ENCODE data around the gene STAG3. TPM values are rescaled to one million over a fixed set of nuclear protein-coding genes. Genes with fewer than 3 reads are reported as not detected.
"Not testable (repeated sequence)": the region's sequence is repeated elsewhere in the genome, so short reads cannot be mapped to it uniquely, and the experiment has no call there.

The STAG3 gene
- total RNA-seq, 3 donors from 2014 or later, result 0.80 to 3.3 (median 1.3) TPM

- Histone ChIP-seq H3K9me3 (no peaks in the 10 kb centered on the region), H3K4me3 (no peak overlapping the region), H3K27me3 (no peaks in the 10 kb centered on the region), H3K36me3 (no peaks in the 10 kb centered on the region), H3K27ac (peak overlapping the region in 1 of 2 donors; percentile 51), H3K4me1 (no peaks in the 10 kb centered on the region)
- intact Hi-C loops (cut with DNase I; ENCODE audit: low total_unique reads), result no loop called here
- TF ChIP-seq POLR2AphosphoS5 (IDR thresholded peaks at IDR 0.05) (no peak), POLR2A (IDR thresholded peaks at IDR 0.05) (no peak)
- TF ChIP-seq, protein P1, sequence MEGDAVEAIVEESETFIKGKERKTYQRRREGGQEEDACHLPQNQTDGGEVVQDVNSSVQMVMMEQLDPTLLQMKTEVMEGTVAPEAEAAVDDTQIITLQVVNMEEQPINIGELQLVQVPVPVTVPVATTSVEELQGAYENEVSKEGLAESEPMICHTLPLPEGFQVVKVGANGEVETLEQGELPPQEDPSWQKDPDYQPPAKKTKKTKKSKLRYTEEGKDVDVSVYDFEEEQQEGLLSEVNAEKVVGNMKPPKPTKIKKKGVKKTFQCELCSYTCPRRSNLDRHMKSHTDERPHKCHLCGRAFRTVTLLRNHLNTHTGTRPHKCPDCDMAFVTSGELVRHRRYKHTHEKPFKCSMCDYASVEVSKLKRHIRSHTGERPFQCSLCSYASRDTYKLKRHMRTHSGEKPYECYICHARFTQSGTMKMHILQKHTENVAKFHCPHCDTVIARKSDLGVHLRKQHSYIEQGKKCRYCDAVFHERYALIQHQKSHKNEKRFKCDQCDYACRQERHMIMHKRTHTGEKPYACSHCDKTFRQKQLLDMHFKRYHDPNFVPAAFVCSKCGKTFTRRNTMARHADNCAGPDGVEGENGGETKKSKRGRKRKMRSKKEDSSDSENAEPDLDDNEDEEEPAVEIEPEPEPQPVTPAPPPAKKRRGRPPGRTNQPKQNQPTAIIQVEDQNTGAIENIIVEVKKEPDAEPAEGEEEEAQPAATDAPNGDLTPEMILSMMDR (IDR thresholded peaks at IDR 0.05), result no peak
- peak; percentile 20 to 64 for DNase-seq (ENCODE audit: low spot score in 2 of 2)
These were observed 69.5 kb downstream of the STAG3 start for GRCh38 chr7:100247152-100247757.

GRCh38 chr7:100248483-100248882, 70.8 kb downstream of the STAG3 start:
- intact Hi-C loops (cut with DNase I; ENCODE audit: low total_unique reads), result no loop called here
- TF ChIP-seq POLR2A (IDR thresholded peaks at IDR 0.05) (no peak), POLR2AphosphoS5 (IDR thresholded peaks at IDR 0.05) (no peak)
- TF ChIP-seq, protein P1 (IDR thresholded peaks at IDR 0.05), result no peak
- no peak overlapping the region for H3K27ac ChIP-seq
- H3K4me3 ChIP-seq, result no peak overlapping the region
- H3K9me3 ChIP-seq, result no peaks in the 10 kb centered on the region
- no peaks in the 10 kb centered on the region for H3K4me1 ChIP-seq
- no peak for DNase-seq (ENCODE audit: low spot score in 2 of 2)
- H3K36me3 ChIP-seq, result no peaks in the 10 kb centered on the region
- no peaks in the 10 kb centered on the region for H3K27me3 ChIP-seq

GRCh38 chr7:100257017-100257416, 79.3 kb downstream of the STAG3 start:
- Histone ChIP-seq H3K4me3 (no peak overlapping the region), H3K9me3 (no peaks in the 10 kb centered on the region), H3K27ac (no peak overlapping the region), H3K27me3 (no peaks in the 10 kb centered on the region), H3K36me3 (no peaks in the 10 kb centered on the region), H3K4me1 (no peaks in the 10 kb centered on the region)
- TF ChIP-seq POLR2AphosphoS5 (IDR thresholded peaks at IDR 0.05) (no peak), POLR2A (IDR thresholded peaks at IDR 0.05) (no peak)
- intact Hi-C loops (cut with DNase I; ENCODE audit: low total_unique reads), result no loop called here
- DNase-seq (ENCODE audit: low spot score in 2 of 2), result no peak

DNA sequence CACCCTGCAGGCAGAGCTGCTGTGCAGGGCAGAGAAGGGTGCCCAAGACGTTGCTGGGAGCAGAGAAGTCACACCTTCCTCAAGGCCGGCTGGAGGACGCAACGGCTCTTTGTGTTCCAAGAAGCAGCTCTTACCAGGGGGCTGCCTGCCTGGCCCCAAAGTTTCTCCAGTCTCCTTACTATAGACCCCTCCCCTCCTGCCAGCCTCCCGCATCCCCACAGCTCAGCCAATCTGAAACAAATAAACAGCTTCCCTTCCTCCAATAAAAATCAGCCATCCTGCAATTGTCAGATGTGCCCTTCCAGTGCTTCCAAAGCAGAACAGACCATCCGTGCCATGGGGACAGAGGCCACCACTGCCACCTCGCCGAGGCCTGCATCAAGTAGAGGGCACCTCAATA, 82.3 kb downstream of the STAG3 start:
- H3K27me3 ChIP-seq; H3K9me3 ChIP-seq; H3K27ac ChIP-seq; H3K4me3 ChIP-seq; H3K4me1 ChIP-seq; H3K36me3 ChIP-seq; DNase-seq (ENCODE audit: low spot score in 2 of 2); intact Hi-C loops (cut with DNase I; ENCODE audit: low total_unique reads): not testable (repeated sequence)

DNA sequence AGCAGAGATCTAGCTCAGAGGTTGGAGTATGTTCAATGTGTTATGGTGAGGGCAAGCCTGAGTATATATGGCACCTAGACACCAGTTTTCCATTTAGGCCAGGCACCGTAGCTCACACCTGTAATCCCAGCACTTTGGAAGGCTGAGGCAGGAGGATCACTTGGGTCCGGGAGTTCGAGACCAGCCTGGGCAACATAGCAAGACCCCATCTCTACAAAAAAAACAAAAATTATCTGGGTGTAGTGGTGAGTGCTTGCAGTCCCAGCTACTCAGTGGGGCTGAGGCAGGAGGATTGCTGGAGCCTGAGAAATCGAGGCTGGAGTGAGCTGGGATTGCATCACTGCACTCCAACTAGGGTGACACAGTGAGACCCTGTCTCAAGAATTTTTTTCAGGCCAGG, 85.2 kb downstream of the STAG3 start:
- intact Hi-C loops (cut with DNase I; ENCODE audit: low total_unique reads); H3K9me3 ChIP-seq; DNase-seq (ENCODE audit: low spot score in 2 of 2); H3K36me3 ChIP-seq; H3K27ac ChIP-seq; H3K4me1 ChIP-seq; H3K27me3 ChIP-seq; H3K4me3 ChIP-seq: not testable (repeated sequence)

Other genes starting within 250 kb of the STAG3 start
- gene GJC3, start 248.3 kb upstream of the STAG3 start, total RNA-seq, result 10 to 100 TPM in 1 of 3 donors, 1 to 10 TPM in 1, under 1 TPM in 1; 0.80 to 25.6 (median 6.6) TPM
- gene AZGP1, start 201.9 kb upstream of the STAG3 start, total RNA-seq, result 1,000 to 10,000 TPM in 2 of 3 donors, 10 to 100 TPM in 1; 40.0 to 4,981 (median 3,161) TPM
- 10 to 100 TPM; 30.6 to 65.1 (median 52.4) TPM for gene ZKSCAN1, start 162.3 kb upstream of the STAG3 start, total RNA-seq
- 10 to 100 TPM; 12.8 to 21.8 (median 13.0) TPM for gene ZSCAN21, start 128.1 kb upstream of the STAG3 start, total RNA-seq
- gene ZNF3, start 96.2 kb upstream of the STAG3 start, total RNA-seq, result 10 to 100 TPM; 19.4 to 43.6 (median 31.5) TPM
- 10 to 100 TPM; 40.8 to 73.4 (median 49.6) TPM for gene COPS6, start 88.9 kb upstream of the STAG3 start, total RNA-seq
- 10 to 100 TPM; 46.9 to 51.7 (median 50.1) TPM for gene MCM7, start 76.5 kb upstream of the STAG3 start, total RNA-seq
- 10 to 100 TPM; 13.8 to 23.3 (median 18.7) TPM for gene AP4M1, start 76.3 kb upstream of the STAG3 start, total RNA-seq
- gene TAF6, start 58.6 kb upstream of the STAG3 start, total RNA-seq, result 10 to 100 TPM; 31.5 to 35.0 (median 34.4) TPM
- gene CNPY4, start 58.3 kb upstream of the STAG3 start, total RNA-seq, result 10 to 100 TPM in 2 of 3 donors, 1 to 10 TPM in 1; 7.2 to 11.8 (median 11.3) TPM
- 1 to 10 TPM; 2.7 to 6.9 (median 4.5) TPM for gene MBLAC1, start 51.0 kb upstream of the STAG3 start, total RNA-seq
- 100 to 1,000 TPM; 154 to 285 (median 207) TPM for gene LAMTOR4, start 29.0 kb upstream of the STAG3 start, total RNA-seq
- gene TRAPPC14, start 19.2 kb upstream of the STAG3 start, total RNA-seq, result 10 to 100 TPM in 2 of 3 donors, 1 to 10 TPM in 1; 3.4 to 16.1 (median 12.6) TPM
- gene GAL3ST4, start 9.3 kb upstream of the STAG3 start, total RNA-seq, result 1 to 10 TPM in 2 of 3 donors, under 1 TPM in 1; 0.98 to 2.5 (median 1.9) TPM
- gene GPC2, start 537 bp upstream of the STAG3 start, total RNA-seq, result 1 to 10 TPM; 1.4 to 3.6 (median 3.4) TPM
- 1 to 10 TPM in 1 of 3 donors, under 1 TPM in 2; 0.32 to 1.2 (median 0.66) TPM for gene PVRIG, start 42.0 kb downstream of the STAG3 start, total RNA-seq
- gene SPDYE3, start 129.8 kb downstream of the STAG3 start, total RNA-seq, result not detected
- 10 to 100 TPM; 33.8 to 100.0 (median 75.4) TPM for gene PILRB, start 180.2 kb downstream of the STAG3 start, total RNA-seq
- gene PILRA, start 195.6 kb downstream of the STAG3 start, total RNA-seq, result 1 to 10 TPM; 4.3 to 9.9 (median 7.9) TPM